Duodenal mucosa (tissue), 2 donors: Measurements from ENCODE around the gene MEF2C.

Experiments used
- H3K27ac ChIP-seq: one replicate; pipeline ENCODE4 v1.7.0; 2013; ENCODE audit warnings: low read depth, low read length
- H3K27me3 ChIP-seq, 2 donors: one replicate each; pipeline ENCODE4 v1.7.0; 2013; ENCODE audit warnings: low read length in 2 of 2, control low read depth in 1 of 2; ENCODE audit not compliant: insufficient read depth in 2 of 2, control insufficient read depth in 1 of 2
- H3K36me3 ChIP-seq, 2 donors: one replicate each; pipeline ENCODE4 v1.7.0; 2013; ENCODE audit warnings: low read length in 2 of 2, control low read depth in 1 of 2; ENCODE audit not compliant: insufficient read depth in 2 of 2, control insufficient read depth in 1 of 2
- H3K4me1 ChIP-seq, 2 donors: one replicate each; pipeline ENCODE4 v1.7.0; 2013; ENCODE audit warnings: low read length in 2 of 2, control low read depth in 1 of 2; ENCODE audit not compliant: insufficient read depth in 2 of 2, control insufficient read depth in 1 of 2
- H3K4me3 ChIP-seq, 2 donors: one replicate each; pipeline ENCODE4 v1.7.0; 2013; ENCODE audit warnings: low read length in 2 of 2, low read depth in 1 of 2
- H3K9ac ChIP-seq, 2 donors: one replicate each; pipeline ENCODE4 v1.7.0; 2013; ENCODE audit warnings: low read length in 2 of 2, low read depth in 1 of 2
- H3K9me3 ChIP-seq, 2 donors: one replicate each; pipeline ENCODE4 v1.7.0; 2013; ENCODE audit warnings: low read length in 2 of 2, control low read depth in 1 of 2; ENCODE audit not compliant: control insufficient read depth in 1 of 2

MEF2C gene

DNA sequence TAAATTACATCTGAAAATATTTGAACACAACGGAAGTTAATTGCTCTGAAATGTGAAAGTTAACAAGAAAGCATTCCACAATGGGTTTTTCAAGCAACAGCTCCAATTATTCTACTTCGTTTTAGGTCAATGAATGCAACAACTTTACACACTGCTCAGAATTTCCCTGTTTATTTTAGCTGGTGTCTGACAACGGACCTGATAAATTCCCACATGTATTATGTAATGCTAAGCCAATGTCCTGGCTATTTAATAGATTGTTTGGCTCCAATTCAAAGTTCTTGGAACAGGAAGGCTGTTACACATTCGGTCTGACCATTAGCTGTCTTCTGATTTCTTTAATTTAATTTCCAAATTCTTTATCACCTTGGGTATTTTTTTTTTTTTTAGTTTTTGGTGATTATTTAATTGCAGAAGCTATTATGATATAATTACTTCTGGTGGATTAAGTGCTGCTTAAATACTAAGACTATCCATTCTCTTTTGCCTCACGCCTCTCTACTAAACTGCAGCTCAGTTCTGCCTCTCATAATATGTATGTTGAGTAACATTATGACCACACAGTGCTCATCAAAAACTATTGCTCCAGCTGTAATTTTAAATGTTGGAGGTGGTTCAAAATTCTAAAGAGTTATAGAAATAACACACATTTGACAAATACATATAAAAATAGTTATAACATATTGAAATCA is 57.9 kb downstream of the MEF2C start:
- Histone ChIP-seq H3K36me3 (no peaks in the 10 kb centered on the region), H3K27ac (no peak overlapping the region), H3K9me3 (no peaks in the 10 kb centered on the region), H3K4me3 (peak overlapping the region in 1 of 2 donors; percentile 13), H3K9ac (no peak overlapping the region), H3K27me3 (no peaks in the 10 kb centered on the region), H3K4me1 (no peaks in the 10 kb centered on the region)

DNA sequence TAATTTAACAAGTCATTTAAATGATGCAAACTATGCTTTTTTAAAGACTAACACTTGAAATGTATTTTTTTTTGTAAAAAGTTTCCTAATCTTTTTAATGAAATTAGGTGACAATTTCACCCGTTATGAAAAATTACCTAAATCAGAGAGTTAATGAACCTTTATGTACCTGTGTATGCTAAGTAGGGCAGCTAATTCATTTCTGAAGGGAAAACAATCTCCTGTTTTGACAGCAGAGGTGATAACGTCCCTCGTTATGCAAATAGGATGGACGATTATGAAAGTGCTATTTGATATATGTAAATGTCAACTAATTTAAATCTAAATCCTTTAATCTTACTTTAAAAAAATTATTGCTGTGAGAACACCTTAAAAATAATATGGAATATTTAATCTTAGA is 58.8 kb downstream of the MEF2C start:
- Histone ChIP-seq H3K4me1 (no peaks in the 10 kb centered on the region), H3K4me3 (no peak overlapping the region), H3K27ac (no peak overlapping the region), H3K27me3 (no peaks in the 10 kb centered on the region), H3K9ac (no peak overlapping the region), H3K36me3 (no peaks in the 10 kb centered on the region), H3K9me3 (no peaks in the 10 kb centered on the region)

DNA sequence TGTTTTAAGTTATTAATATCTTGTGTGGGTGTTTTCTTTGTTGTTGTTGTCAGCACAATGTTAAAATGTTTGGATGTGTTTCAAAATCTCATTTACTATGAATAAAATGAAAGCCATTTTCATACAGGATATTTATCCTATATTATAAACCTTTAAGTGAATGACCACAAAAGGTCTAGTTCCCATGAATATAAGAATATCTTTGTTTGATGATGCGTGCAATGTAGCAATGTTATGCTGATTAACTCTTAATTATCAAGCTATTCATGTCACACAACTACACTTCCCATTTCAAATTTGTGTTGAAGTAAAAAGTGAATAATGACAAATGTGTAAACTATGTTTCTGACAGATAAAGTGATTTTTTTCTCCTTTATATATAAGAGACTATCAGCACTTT is 59.8 kb downstream of the MEF2C start:
- Histone ChIP-seq H3K4me1 (no peaks in the 10 kb centered on the region), H3K27ac (no peak overlapping the region), H3K27me3 (no peaks in the 10 kb centered on the region), H3K9me3 (no peaks in the 10 kb centered on the region), H3K4me3 (no peak overlapping the region), H3K36me3 (no peaks in the 10 kb centered on the region), H3K9ac (no peak overlapping the region)

DNA sequence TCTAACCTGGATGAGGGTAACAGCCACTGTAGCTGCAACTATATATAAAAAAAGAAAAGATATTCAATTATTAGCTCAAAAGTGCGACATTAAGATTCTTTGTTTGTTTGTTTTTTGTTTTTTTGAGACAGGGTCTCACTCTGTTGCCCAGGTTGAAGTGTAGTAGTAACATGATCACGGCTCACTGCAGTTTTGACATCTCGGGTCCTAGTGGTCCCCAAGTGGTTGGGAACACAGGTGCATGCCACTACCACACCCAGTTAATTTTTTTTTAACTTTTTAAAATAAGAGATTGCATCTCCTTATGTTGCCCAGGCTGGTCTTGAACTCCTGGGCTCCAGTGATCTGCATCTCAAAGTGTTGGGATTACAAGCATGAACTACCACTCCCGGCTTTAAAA is 61.8 kb downstream of the MEF2C start:
- Histone ChIP-seq H3K36me3 (no peaks in the 10 kb centered on the region), H3K9me3 (no peaks in the 10 kb centered on the region), H3K27ac (no peak overlapping the region), H3K4me3 (no peak overlapping the region), H3K4me1 (no peaks in the 10 kb centered on the region), H3K27me3 (no peaks in the 10 kb centered on the region), H3K9ac (no peak overlapping the region)

DNA sequence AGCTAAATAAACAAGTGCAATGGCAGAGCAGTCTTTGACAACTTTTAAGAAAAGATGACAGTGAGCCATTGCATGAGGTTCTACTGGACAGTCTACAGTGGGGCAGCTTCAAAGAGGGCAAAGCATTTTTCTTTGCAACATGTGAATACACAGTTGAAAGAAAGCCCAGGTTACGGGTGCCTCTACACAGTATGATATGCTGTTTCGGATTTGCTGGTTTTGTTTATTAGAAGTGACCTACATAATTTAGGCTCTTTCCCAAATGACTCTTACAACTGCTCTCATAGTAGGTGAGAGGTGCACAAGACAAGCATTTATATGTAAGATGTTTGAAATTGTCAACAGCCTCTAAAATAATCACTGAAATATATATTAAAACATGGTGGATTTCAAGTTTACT is 62.4 kb downstream of the MEF2C start:
- Histone ChIP-seq H3K27ac (no peak overlapping the region), H3K9ac (no peak overlapping the region), H3K9me3 (no peaks in the 10 kb centered on the region), H3K27me3 (no peaks in the 10 kb centered on the region), H3K4me1 (no peaks in the 10 kb centered on the region), H3K4me3 (no peak overlapping the region), H3K36me3 (no peaks in the 10 kb centered on the region)

DNA sequence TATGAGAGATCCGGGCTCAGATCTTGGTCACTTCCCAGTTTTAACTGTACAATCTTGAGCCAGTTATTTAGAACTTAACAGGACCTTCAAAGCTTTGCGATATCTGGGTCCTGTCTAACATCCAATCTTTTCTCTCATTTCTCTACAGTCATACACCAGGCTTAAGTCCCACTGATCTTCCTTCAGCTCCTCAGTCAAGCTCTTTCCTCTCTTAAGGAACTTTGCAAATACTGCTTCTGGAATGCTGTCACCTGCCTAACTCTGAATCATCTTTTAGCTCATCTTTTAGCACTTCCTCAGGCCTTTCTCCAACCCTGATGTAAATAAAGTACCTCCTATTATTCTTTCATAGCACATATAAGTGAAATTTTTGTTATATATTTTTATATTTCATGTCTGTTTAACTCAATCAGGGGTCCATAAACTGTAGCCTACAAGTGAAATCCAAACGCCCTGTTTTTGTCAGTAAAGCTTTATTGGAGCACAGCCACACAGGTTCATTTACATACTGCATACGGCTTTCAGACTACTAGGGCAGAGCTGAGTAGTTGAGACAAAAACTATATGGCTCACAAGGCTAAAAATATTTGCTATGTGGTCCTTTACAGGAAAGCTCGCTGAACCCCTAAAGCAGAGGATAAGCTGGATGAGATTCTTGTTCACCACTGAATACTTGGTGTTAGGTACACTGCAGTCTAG is 63.5 kb downstream of the MEF2C start:
- Histone ChIP-seq H3K4me1 (no peaks in the 10 kb centered on the region), H3K9ac (no peak overlapping the region)

DNA sequence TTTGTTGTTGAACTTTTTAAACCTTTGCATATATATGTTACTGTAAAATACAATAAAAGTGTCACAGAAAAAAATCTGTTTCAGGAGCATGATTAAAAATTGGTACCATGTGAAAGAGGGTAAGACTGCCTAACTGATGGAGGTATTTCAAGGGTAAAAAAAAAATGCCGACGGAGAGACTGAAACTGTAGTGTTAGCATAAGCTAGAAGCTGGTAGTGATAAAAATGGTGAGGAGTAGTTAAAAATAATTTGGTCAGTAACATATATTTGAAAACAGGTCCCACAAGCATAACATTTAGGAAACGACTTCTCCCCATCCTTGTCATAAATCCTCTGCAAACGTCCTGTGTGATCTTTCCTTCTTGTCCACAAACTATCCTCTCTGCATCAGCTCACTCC is 64.7 kb downstream of the MEF2C start:
- Histone ChIP-seq H3K27ac (no peak overlapping the region), H3K9ac (no peak overlapping the region), H3K4me1 (no peaks in the 10 kb centered on the region), H3K36me3 (no peaks in the 10 kb centered on the region), H3K9me3 (no peaks in the 10 kb centered on the region), H3K4me3 (no peak overlapping the region), H3K27me3 (no peaks in the 10 kb centered on the region)

More for the DNA sequence above, 63.5 kb downstream of the MEF2C start:
- Histone ChIP-seq H3K36me3 (no peaks in the 10 kb centered on the region), H3K9me3 (no peaks in the 10 kb centered on the region), H3K27ac (no peak overlapping the region), H3K27me3 (no peaks in the 10 kb centered on the region), H3K4me3 (no peak overlapping the region)

DNA sequence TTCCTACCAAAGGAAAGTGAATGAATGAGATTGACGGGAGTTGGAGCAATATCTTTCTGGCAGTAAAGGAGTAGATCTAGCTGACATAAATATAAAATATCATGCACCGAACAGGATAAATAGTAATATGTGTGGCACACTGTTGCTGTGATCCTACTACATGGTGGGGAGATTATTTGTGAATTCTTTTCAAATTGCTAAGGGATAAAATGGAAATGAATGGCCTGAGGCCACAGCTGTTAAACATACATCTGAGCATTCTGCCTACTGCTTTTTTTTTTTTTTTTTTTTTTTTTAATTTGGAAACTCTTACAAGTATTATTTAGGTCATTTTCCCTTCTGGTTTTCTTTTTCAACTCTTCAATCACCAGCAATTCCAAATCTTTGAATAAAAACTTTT is 66.8 kb downstream of the MEF2C start:
- Histone ChIP-seq H3K4me1 (no peaks in the 10 kb centered on the region), H3K27me3 (no peaks in the 10 kb centered on the region), H3K9me3 (no peaks in the 10 kb centered on the region), H3K9ac (no peak overlapping the region), H3K4me3 (no peak overlapping the region), H3K27ac (no peak overlapping the region), H3K36me3 (no peaks in the 10 kb centered on the region)

DNA sequence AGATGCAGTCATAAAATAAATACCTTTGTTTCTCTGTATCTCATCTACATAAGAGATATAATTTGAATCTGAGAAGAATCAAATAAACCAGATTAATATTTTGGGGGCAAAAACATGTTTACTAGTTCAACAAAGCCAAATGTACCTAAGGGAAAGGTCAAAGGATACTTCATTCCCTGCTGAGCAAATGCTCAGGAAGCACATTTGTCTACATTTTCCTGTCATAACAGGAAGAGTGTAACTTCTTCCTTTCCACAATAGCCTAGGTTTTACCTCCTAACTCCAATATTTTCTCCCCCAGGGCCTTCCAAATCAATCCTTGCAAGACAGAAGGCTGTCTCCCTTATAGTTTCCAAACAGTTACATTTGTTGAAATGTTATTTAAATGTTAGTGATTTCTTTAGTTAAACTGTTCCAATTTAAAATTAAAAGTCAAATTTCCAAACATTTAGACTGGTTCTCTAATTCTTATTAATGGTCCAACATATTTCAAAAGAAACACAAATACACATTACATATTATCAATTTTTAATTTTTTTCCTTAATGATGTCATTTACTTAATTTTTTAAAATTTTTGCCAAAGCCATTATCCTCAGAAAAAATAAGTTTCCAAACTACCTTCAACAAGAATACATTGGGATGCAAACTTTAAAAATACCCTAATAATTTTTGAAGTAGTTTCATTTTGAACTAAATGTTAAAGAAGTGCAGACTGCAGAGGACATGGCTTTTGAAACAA is 67.8 kb downstream of the MEF2C start:
- Histone ChIP-seq H3K9me3 (no peaks in the 10 kb centered on the region), H3K4me3 (no peak overlapping the region), H3K27ac (no peak overlapping the region), H3K36me3 (no peaks in the 10 kb centered on the region), H3K27me3 (no peaks in the 10 kb centered on the region), H3K9ac (no peak overlapping the region), H3K4me1 (no peaks in the 10 kb centered on the region)

DNA sequence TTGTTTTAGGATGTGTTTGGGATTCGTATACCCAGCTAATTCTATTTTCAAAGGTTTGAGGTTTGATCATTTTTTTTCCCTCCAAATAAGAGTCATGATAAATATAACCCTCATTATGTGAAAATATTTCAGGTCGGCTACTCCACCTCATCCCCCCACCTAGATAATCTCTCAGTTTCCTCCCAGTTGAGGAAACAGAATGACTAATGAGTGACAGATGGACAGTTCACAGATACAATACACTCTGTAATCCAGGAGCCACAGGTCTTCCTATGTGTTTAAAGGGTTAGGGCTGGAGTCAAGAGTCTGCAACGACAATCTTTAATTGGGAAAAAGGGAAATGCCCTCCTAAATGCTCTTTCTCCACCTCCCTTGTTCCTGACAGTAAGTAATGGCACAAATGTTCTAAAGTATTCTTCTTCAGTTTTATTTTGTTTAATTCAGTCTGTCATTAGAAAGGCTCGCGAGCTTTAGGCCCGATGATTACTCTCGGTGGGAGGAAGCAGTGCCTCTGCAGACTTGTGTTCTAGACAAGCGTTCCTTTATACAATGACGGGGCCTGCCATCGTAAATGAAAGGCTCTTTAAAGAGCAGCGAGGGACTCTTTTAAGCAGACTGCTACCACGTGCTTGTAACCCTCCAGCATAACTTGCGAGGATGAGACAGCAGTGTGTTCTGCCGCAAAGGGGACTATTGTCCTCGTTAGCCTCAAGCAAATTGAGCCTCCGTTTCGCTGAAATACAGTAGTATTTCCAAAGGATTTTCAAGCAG is 69.0 kb downstream of the MEF2C start:
- no peak overlapping the region for H3K4me3 ChIP-seq

More for the DNA sequence above, 69.0 kb downstream of the MEF2C start:
- Histone ChIP-seq H3K36me3 (no peaks in the 10 kb centered on the region), H3K27me3 (no peaks in the 10 kb centered on the region), H3K4me1 (no peaks in the 10 kb centered on the region), H3K9ac (no peak overlapping the region), H3K27ac (no peak overlapping the region), H3K9me3 (no peaks in the 10 kb centered on the region)
